Effector memory CD8-positive, alpha-beta T cell (primary cell): ENCODE results near the gene AGTPBP1.

ENCODE experiments used
- ATAC-seq: fragments of 150-1000 bp; cut with Tn5 transposase; replicated peaks from 2 replicates; pipeline ENCODE4 v1.10.0; 2021; ENCODE audit warnings: mild to moderate bottlenecking, moderate library complexity
- DNase-seq, 3 experiments: peaks; one replicate each; pipeline ENCODE4 v3.0.0; 2021
- H3K27ac Mint-ChIP-seq, 2 donors: one replicate each; pipeline ENCODE4 v1.8.0; 2022; ENCODE audit warnings: mild to moderate bottlenecking in 2 of 2, mixed read lengths in 2 of 2, moderate library complexity in 2 of 2
- H3K27me3 Mint-ChIP-seq, 2 donors: one replicate each; pipeline ENCODE4 v1.8.0; 2022; ENCODE audit warnings: mixed read lengths in 2 of 2
- H3K36me3 Mint-ChIP-seq: one replicate; pipeline ENCODE4 v1.8.0; 2022; ENCODE audit warnings: mild to moderate bottlenecking, moderate library complexity, mixed read lengths; ENCODE audit not compliant: insufficient read depth
- H3K4me1 Mint-ChIP-seq, 2 donors: one replicate each; pipeline ENCODE4 v1.8.0; 2022; ENCODE audit warnings: low read depth in 2 of 2, mixed read lengths in 2 of 2
- H3K4me3 Mint-ChIP-seq, 2 donors: one replicate each; pipeline ENCODE4 v1.8.0; 2022; ENCODE audit warnings: mild to moderate bottlenecking in 2 of 2, mixed read lengths in 2 of 2, moderate library complexity in 2 of 2
- H3K9me3 Mint-ChIP-seq, 2 donors: one replicate each; pipeline ENCODE4 v1.8.0; 2022; ENCODE audit warnings: mixed read lengths in 2 of 2

Gene AGTPBP1

GRCh38 chr9:85645909-85646627 is 95.7 kb downstream of the AGTPBP1 start:
- Mint-ChIP-seq H3K27me3 (no peaks in the 10 kb centered on the region), H3K36me3 (peaks cover 31% of the 10 kb centered on the region), H3K4me3 (no peak overlapping the region), H3K4me1 (peaks cover 0 to 3% of the 10 kb centered on the region in 2 donors), H3K9me3 (no peaks in the 10 kb centered on the region), H3K27ac (peak overlapping the region; percentile 0 to 42)
- no peak for DNase-seq
- ATAC-seq, result peak; percentile 97

GRCh38 chr9:85640425-85640824 is 101.3 kb downstream of the AGTPBP1 start:
- H3K27ac Mint-ChIP-seq, result no peak overlapping the region
- no peak overlapping the region for H3K4me3 Mint-ChIP-seq
- H3K36me3 Mint-ChIP-seq, result peaks cover 25% of the 10 kb centered on the region
- ATAC-seq, result no peak
- H3K4me1 Mint-ChIP-seq, result peaks cover 0 to 4% of the 10 kb centered on the region in 2 donors
- no peak for DNase-seq
- no peaks in the 10 kb centered on the region for H3K9me3 Mint-ChIP-seq
- H3K27me3 Mint-ChIP-seq, result no peaks in the 10 kb centered on the region

- ATAC-seq (no peak), DNase-seq (no peak)
- H3K4me3 Mint-ChIP-seq, result no peak overlapping the region
- H3K4me1 Mint-ChIP-seq, result peaks cover 0 to 4% of the 10 kb centered on the region in 2 donors
- H3K27ac Mint-ChIP-seq, result no peak overlapping the region
- H3K36me3 Mint-ChIP-seq, result peaks cover 21% of the 10 kb centered on the region
- no peaks in the 10 kb centered on the region for H3K27me3 Mint-ChIP-seq
- no peaks in the 10 kb centered on the region for H3K9me3 Mint-ChIP-seq
These were observed 102.0 kb downstream of the AGTPBP1 start for GRCh38 chr9:85639675-85640186.

GRCh38 chr9:85631809-85632208 is 109.9 kb downstream of the AGTPBP1 start:
- no peaks in the 10 kb centered on the region for H3K9me3 Mint-ChIP-seq
- peaks cover 6 to 29% of the 10 kb centered on the region in 2 donors for H3K4me1 Mint-ChIP-seq
- H3K27me3 Mint-ChIP-seq, result no peaks in the 10 kb centered on the region
- H3K27ac Mint-ChIP-seq, result no peak overlapping the region
- no peak for DNase-seq
- ATAC-seq, result no peak
- H3K36me3 Mint-ChIP-seq, result peaks cover 20% of the 10 kb centered on the region
- H3K4me3 Mint-ChIP-seq, result no peak overlapping the region

- no peaks in the 10 kb centered on the region for H3K9me3 Mint-ChIP-seq
- no peak overlapping the region for H3K4me3 Mint-ChIP-seq
- H3K27me3 Mint-ChIP-seq, result no peaks in the 10 kb centered on the region
- DNase-seq, result no peak
- peaks cover 6 to 32% of the 10 kb centered on the region in 2 donors for H3K4me1 Mint-ChIP-seq
- peaks cover 16% of the 10 kb centered on the region for H3K36me3 Mint-ChIP-seq
- H3K27ac Mint-ChIP-seq, result no peak overlapping the region
- ATAC-seq, result no peak
These were observed 111.1 kb downstream of the AGTPBP1 start for GRCh38 chr9:85630676-85631075.

- H3K27ac Mint-ChIP-seq, result peak overlapping the region in 1 of 2 donors; percentile 23
- H3K27me3 Mint-ChIP-seq, result no peaks in the 10 kb centered on the region
- ATAC-seq, result no peak
- no peaks in the 10 kb centered on the region for H3K9me3 Mint-ChIP-seq
- DNase-seq, result no peak
- no peak overlapping the region for H3K4me3 Mint-ChIP-seq
- peaks cover 23% of the 10 kb centered on the region for H3K36me3 Mint-ChIP-seq
- H3K4me1 Mint-ChIP-seq, result peaks cover 1 to 5% of the 10 kb centered on the region in 2 donors
These were observed 124.5 kb downstream of the AGTPBP1 start for GRCh38 chr9:85617141-85617670.

- H3K4me3 Mint-ChIP-seq, result no peak overlapping the region
- H3K36me3 Mint-ChIP-seq, result peaks cover 23% of the 10 kb centered on the region
- H3K27me3 Mint-ChIP-seq, result no peaks in the 10 kb centered on the region
- ATAC-seq (no peak), DNase-seq (no peak)
- no peaks in the 10 kb centered on the region for H3K9me3 Mint-ChIP-seq
- peak overlapping the region in 1 of 2 donors; percentile 5 for H3K27ac Mint-ChIP-seq
- H3K4me1 Mint-ChIP-seq, result no peaks in the 10 kb centered on the region
These were observed 126.0 kb downstream of the AGTPBP1 start for GRCh38 chr9:85615792-85616191.

GRCh38 chr9:85610074-85610860 is 131.5 kb downstream of the AGTPBP1 start:
- Mint-ChIP-seq H3K27ac (peak overlapping the region; percentile 19 to 45), H3K4me3 (no peak overlapping the region), H3K9me3 (no peaks in the 10 kb centered on the region), H3K27me3 (no peaks in the 10 kb centered on the region), H3K36me3 (peaks cover 3% of the 10 kb centered on the region), H3K4me1 (peaks cover 3 to 18% of the 10 kb centered on the region in 2 donors)
- ATAC-seq (peak; percentile 97), DNase-seq (peak; percentile 56 to 63 (median 56))

- H3K36me3 Mint-ChIP-seq, result peaks cover 14% of the 10 kb centered on the region
These were observed 135.8 kb downstream of the AGTPBP1 start for GRCh38 chr9:85605905-85606304.

GRCh38 chr9:85603936-85604335 is 137.8 kb downstream of the AGTPBP1 start:
- no peak overlapping the region for H3K27ac Mint-ChIP-seq
- no peak overlapping the region for H3K4me3 Mint-ChIP-seq
- ATAC-seq (no peak), DNase-seq (no peak)
- H3K27me3 Mint-ChIP-seq, result no peaks in the 10 kb centered on the region
- no peaks in the 10 kb centered on the region for H3K9me3 Mint-ChIP-seq
- peaks cover 34 to 61% of the 10 kb centered on the region in 2 donors for H3K4me1 Mint-ChIP-seq
- H3K36me3 Mint-ChIP-seq, result peaks cover 14% of the 10 kb centered on the region

More at GRCh38 chr9:85605905-85606304, 135.8 kb downstream of the AGTPBP1 start:
- H3K9me3 Mint-ChIP-seq, result no peaks in the 10 kb centered on the region
- H3K27ac Mint-ChIP-seq, result peak overlapping the region in 1 of 2 donors; percentile 77
- no peak overlapping the region for H3K4me3 Mint-ChIP-seq
- no peaks in the 10 kb centered on the region for H3K27me3 Mint-ChIP-seq
- DNase-seq, result no peak
- peaks cover 28 to 59% of the 10 kb centered on the region in 2 donors for H3K4me1 Mint-ChIP-seq
- no peak for ATAC-seq

- Mint-ChIP-seq H3K4me3 (no peak overlapping the region), H3K27me3 (no peaks in the 10 kb centered on the region), H3K27ac (no peak overlapping the region), H3K4me1 (peaks cover 34 to 61% of the 10 kb centered on the region in 2 donors), H3K36me3 (peaks cover 17% of the 10 kb centered on the region), H3K9me3 (no peaks in the 10 kb centered on the region)
- DNase-seq, result no peak
- ATAC-seq, result no peak
These were observed 139.0 kb downstream of the AGTPBP1 start for GRCh38 chr9:85602742-85603141.

GRCh38 chr9:85600675-85601263 is 141.0 kb downstream of the AGTPBP1 start:
- DNase-seq (peak; percentile 18 to 39 (median 28)), ATAC-seq (peak; percentile 94)
- H3K9me3 Mint-ChIP-seq, result no peaks in the 10 kb centered on the region
- H3K4me3 Mint-ChIP-seq, result peak overlapping the region; percentile 20 to 36
- H3K27ac Mint-ChIP-seq, result peak overlapping the region; percentile 84 to 90
- H3K4me1 Mint-ChIP-seq, result peaks cover 34 to 54% of the 10 kb centered on the region in 2 donors
- H3K27me3 Mint-ChIP-seq, result no peaks in the 10 kb centered on the region
- peaks cover 17% of the 10 kb centered on the region for H3K36me3 Mint-ChIP-seq

- no peak overlapping the region for H3K4me3 Mint-ChIP-seq
- H3K27ac Mint-ChIP-seq, result peak overlapping the region in 1 of 2 donors; percentile 9
- no peaks in the 10 kb centered on the region for H3K27me3 Mint-ChIP-seq
- peaks cover 21% of the 10 kb centered on the region for H3K36me3 Mint-ChIP-seq
- ATAC-seq (no peak), DNase-seq (no peak)
- H3K9me3 Mint-ChIP-seq, result no peaks in the 10 kb centered on the region
- H3K4me1 Mint-ChIP-seq, result peaks cover 31 to 43% of the 10 kb centered on the region in 2 donors
These were observed 142.1 kb downstream of the AGTPBP1 start for GRCh38 chr9:85599540-85600105.
